IPS-18c (cell line): Measurements from ENCODE around the gene CD2AP.

ENCODE experiments used
- H3K4me3 ChIP-seq: 2 replicates; pipeline ENCODE4 v1.7.0; 2013; ENCODE audit warnings: low read depth, mild to moderate bottlenecking, low read length, moderate library complexity; ENCODE audit not compliant: insufficient read depth
- H3K9me3 ChIP-seq: one replicate; pipeline ENCODE4 v1.6.1; 2013; ENCODE audit warnings: mild to moderate bottlenecking, low read length, moderate library complexity; ENCODE audit not compliant: control insufficient read depth, insufficient read depth

CD2AP gene

GRCh38 chr6:47483853-47484546, 6.4 kb downstream of the CD2AP start:
- Histone ChIP-seq H3K9me3 (no peaks in the 10 kb centered on the region), H3K4me3 (no peak overlapping the region)

- Histone ChIP-seq H3K9me3 (no peaks in the 10 kb centered on the region), H3K4me3 (no peak overlapping the region)
Observed at GRCh38 chr6:47484616-47485015, 7.0 kb downstream of the CD2AP start.

DNA sequence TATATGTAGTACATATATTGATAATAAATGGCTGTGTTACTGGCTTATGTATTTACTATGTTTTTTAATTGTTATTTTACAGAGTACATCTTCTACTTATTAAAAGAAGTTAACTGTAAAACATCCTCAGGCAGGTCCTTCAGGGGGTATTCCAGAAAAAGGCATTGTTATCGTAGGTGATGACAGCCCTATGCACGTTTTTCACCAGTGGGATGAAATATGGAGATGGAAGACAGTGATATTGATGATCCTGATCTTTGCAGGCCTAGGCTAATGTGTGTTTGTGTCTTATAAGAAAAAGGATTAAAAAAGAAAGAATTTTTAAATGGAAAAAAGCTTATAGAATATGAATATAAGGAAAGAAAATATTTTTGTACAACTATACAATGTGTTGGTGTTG, 7.5 kb downstream of the CD2AP start:
- no peaks in the 10 kb centered on the region for H3K9me3 ChIP-seq

GRCh38 chr6:47485491-47486135, 8.0 kb downstream of the CD2AP start:
- H3K9me3 ChIP-seq: no peaks in the 10 kb centered on the region
- H3K4me3 ChIP-seq: no peak overlapping the region

More for the DNA sequence above, 7.5 kb downstream of the CD2AP start:
- no peak overlapping the region for H3K4me3 ChIP-seq

- H3K9me3 ChIP-seq: no peaks in the 10 kb centered on the region
- no peak overlapping the region for H3K4me3 ChIP-seq
Observed at GRCh38 chr6:47489995-47490394, 12.4 kb downstream of the CD2AP start.

DNA sequence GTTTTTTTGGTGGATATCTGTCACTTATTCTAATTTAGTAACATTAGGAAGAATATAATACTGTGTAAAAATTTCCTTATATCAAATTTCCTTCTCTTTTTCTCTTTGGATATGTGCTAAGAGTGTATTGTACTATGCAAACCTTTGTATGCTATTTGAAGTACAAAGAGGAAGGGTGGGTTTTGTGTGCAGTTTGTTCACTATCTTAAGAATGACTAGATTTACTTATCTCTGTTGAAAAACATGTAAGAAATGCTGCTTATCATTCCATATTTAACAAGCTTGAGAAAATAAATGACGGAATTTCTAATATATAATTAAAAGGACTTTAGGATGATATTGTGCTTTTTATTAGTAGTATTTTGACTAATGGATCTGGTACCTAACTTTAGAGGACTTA, 13.1 kb downstream of the CD2AP start:
- no peak overlapping the region for H3K4me3 ChIP-seq
- no peaks in the 10 kb centered on the region for H3K9me3 ChIP-seq

DNA sequence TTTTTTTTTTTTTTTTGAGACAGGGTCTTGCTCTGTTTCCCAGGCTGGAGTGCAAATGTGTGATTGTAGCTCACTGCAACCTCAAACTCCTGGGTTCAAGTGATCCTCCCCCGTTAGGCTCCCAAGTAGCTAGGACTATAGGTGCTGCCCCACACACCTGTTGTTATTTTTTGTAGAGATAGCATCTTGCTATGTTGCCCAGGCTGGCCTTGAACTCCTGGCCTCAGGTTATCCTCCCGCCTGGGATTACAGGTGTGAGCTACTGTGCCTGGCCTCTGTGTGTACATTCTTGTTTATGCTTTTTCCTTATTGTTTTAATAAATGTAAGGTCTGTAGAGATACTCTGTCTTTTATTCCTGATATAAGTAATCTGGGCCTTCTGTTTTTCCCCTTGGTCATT, 14.8 kb downstream of the CD2AP start:
- Histone ChIP-seq H3K9me3 (no peaks in the 10 kb centered on the region), H3K4me3 (no peak overlapping the region)

- no peaks in the 10 kb centered on the region for H3K9me3 ChIP-seq
- H3K4me3 ChIP-seq: no peak overlapping the region
Observed at GRCh38 chr6:47495207-47495606, 17.6 kb downstream of the CD2AP start.

DNA sequence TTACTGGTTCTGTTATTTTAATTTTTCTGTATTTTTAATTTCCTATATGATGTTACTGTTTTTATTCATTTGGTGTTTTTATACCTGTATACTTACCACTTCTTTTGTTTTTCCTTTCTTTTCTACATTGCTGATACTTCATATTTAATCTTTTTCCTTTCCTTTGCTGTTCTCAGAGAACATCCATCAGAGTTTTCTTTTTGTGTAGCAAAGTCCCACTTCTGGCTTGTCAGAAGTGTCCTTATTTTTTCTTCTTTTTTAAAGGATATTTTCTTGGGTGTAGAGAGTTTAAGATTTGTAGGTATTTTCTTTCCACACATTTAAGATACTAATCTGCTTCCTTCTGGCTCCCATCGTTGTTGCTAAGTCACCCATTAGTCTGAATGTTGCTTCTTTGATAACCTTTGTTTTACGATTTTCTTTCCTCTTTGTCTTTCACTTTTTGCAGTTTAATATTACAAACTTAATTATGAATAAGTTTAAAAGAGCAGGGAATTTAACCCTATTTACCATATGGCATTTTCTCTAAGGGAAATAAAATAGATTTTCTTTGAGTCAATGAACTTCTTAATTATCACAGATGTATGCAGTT, 18.5 kb downstream of the CD2AP start:
- peaks cover 2% of the 10 kb centered on the region for H3K9me3 ChIP-seq
- no peak overlapping the region for H3K4me3 ChIP-seq

- Histone ChIP-seq H3K4me3 (no peak overlapping the region), H3K9me3 (peaks cover 2% of the 10 kb centered on the region)
Observed at GRCh38 chr6:47496935-47497579, 19.5 kb downstream of the CD2AP start.

DNA sequence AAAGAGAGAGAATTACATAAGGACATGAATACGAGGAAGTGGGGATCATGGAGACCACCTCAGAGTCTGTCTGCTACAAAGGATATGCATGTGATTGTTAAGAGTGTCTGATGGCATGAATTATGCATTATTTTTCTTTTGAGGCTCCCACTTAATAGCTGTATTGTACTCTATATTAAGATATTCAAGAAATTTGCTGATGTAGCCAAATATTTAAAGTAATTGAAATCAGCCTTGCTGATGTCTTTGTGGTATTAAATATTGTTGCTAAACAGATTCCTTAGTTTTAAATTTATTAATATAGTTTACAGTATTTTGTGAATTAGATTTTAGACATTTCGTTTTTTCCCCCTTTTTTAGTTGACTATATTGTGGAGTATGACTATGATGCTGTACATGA, 25.3 kb downstream of the CD2AP start:
- Histone ChIP-seq H3K9me3 (peaks cover 6% of the 10 kb centered on the region), H3K4me3 (no peak overlapping the region)

DNA sequence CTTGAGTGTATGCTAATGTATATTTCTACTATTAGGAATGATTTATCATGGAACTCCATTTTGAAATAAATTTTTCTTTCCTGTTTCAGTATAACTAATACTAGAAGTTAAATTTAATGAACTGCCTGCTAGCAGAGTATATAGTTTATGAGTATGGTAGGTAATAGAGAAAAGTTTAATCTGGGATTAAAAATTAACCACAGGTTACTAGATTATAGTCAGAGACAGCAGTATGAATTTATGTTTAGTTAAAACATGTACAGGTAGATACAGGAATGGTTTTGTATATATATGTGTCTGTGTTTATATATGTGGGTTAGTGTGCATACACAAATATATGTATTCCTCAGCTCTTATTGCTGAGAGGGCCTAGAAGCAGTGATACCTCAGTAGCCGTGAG, 32.3 kb downstream of the CD2AP start:
- H3K9me3 ChIP-seq: peaks cover 4% of the 10 kb centered on the region

GRCh38 chr6:47512872-47513271, 35.3 kb downstream of the CD2AP start:
- Histone ChIP-seq H3K4me3 (no peak overlapping the region), H3K9me3 (no peaks in the 10 kb centered on the region)

More for the DNA sequence above, 32.3 kb downstream of the CD2AP start:
- H3K4me3 ChIP-seq: no peak overlapping the region

DNA sequence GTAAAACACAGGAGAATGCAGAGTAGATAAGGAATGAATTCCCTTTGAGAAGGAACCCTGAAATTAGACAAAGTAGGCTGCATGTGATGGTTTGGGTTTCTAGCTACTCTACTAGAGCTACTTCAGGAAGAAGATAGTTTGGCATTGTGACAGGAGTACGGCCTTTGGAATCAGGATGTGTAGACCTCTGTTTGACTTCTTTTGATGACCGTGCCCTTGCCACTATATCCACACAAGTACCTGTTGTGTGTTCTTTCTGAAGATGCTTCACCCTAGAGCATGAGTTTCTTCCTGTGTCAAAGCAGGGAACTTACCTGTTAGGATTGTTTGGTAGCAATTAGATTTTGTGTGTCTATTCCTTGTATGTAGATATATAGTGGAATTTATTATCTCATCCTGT, 41.7 kb downstream of the CD2AP start:
- Histone ChIP-seq H3K4me3 (no peak overlapping the region), H3K9me3 (no peaks in the 10 kb centered on the region)

DNA sequence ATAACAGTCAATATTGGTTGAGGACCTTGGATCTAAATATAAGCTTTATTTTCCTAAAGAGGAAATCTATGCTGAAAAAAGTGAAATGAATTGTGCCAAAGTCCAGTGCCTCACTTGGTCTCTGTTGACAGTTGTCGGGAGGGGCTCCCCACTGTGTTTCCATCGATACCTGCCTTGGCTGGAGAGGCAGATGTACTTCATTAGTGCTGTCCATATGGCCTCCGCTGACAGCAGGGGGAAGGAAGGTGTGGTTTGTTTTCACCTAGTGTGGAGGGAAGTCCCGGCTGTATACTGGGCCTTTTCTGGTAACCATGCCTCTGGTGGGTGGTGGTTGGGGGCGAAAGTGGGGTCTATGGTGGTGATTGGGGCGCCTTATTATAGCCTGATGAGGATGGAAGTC, 42.7 kb downstream of the CD2AP start:
- Histone ChIP-seq H3K4me3 (no peak overlapping the region), H3K9me3 (no peaks in the 10 kb centered on the region)

GRCh38 chr6:47521961-47522360, 44.4 kb downstream of the CD2AP start:
- H3K4me3 ChIP-seq: no peak overlapping the region
- no peaks in the 10 kb centered on the region for H3K9me3 ChIP-seq

DNA sequence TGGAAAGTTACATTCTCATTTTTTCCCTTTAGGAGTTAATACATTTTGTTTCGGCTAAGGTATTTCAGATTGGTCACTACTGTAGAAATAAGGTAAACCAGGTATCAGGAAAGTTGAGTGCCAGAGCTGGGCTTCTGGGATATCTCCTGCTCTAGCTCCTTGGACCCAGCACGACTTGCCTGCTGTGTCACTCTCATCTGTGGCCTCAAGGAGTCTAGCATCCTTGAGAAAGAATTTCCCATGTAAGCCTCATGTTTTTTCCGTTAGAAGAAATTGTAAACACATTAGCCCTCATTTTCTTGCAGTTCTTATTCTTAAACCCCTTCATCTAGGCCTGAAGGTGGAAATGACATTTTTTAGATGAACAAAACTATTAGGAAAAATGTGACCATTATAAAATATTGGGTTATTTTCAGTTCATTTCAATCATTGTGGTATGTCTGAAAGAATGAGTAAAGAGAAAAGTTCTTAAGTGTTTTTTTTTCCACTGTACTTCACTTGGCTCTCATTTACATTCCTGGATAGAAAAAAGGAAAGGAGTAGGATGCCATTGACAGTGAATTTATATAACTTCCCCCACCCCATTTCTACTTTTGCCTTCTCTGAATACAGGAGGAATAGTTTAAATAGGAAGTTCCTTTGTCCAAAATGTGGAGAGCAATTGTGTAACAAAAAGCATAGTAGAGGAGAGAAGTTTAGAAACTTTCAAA, 46.7 kb downstream of the CD2AP start:
- H3K9me3 ChIP-seq: no peaks in the 10 kb centered on the region
- H3K4me3 ChIP-seq: no peak overlapping the region
